ENCODE results near the gene CD9. TPM values are rescaled to one million over a fixed set of nuclear protein-coding genes. Genes with fewer than 3 reads are reported as not detected.

The CD9 gene
- total and polyA plus RNA-seq, 2 of the 8 experiments (the other 6 are each of a cell fraction or from before 2014, with no cell fraction given) = 168 to 319 TPM

DNA sequence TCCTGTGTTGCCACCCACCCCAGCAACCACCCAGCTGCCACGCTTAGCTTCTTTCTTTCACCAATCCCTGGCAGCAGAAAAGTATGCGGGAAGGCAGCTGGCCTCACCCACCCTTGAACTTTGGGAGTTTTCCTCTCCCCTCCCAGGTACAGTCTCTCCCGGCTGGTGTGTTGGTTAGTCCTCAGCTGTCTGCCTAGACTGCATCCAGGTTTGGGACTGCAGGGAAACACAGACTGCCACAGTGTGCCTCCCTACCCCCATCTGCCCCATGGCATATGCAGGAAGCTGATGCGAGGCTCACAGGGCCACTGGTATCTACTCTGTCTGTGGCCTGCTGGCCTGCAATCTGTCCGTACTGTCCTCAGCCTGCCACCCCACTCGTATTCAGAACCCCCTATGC, 2.1 kb downstream of the CD9 start:
- no peak overlapping the region for H3K27ac ChIP-seq (ENCODE audit: low read depth, low read length)
- H3K4me2 ChIP-seq (ENCODE audit: insufficient read depth in 1 of 2, low read depth in 2 of 2, low read length in 2 of 2) = peak overlapping the region; percentile 21 to 92; a peak in 2 of 4 replicates
- H3K27me3 ChIP-seq (replicated peaks in 1 of 4; ENCODE audit: control insufficient read depth in 3 of 4, extremely low read depth in 1 of 4, insufficient read depth in 3 of 4, low read length in 3 of 4) = peaks cover 0 to 10% (median 6%) of the 10 kb centered on the region in 4 experiments; a peak in 3 of 7 replicates
- H2BK15ac ChIP-seq (ENCODE audit: low read length) = no peak overlapping the region; the same call in 1 of the 2 replicates
- ChIA-PET CTCF (ENCODE audit: partially characterized antibody) (interaction anchor here (1.1 to 26.9 kb wide), 13 partner anchors 9 to 142 kb away, joined by 3 to 433 read pairs (median 7); no protein-coding TSS in a partner anchor), POLR2A (ENCODE audit: partially characterized antibody) (interaction anchor here (0.5 to 11.6 kb wide), 11 partner anchors 10 to 164 kb away, joined by 3 to 203 read pairs (median 4); no protein-coding TSS in a partner anchor)
- no peak overlapping the region for H4K5ac ChIP-seq (ENCODE audit: insufficient read length, low read depth, low read length)
- DNase-seq (ENCODE audit: low read depth in 1 of 2, low spot score in 2 of 2) (no peak), FAIRE-seq (no peak)
- H3K79me2 ChIP-seq (ENCODE audit: control insufficient read depth in 1 of 2, insufficient read depth in 2 of 2, low read length in 2 of 2) = peaks cover 7 to 48% of the 10 kb centered on the region in 2 experiments; a peak in 3 of 4 replicates
- no peak overlapping the region for H3K18ac ChIP-seq (ENCODE audit: extremely low read depth, low read length)
- peaks cover 16% of the 10 kb centered on the region; the same call in 1 of the 2 replicates for H3K79me1 ChIP-seq (ENCODE audit: low read depth, low read length)
- no peaks in the 10 kb centered on the region for H3K36me3 ChIP-seq (ENCODE audit: control insufficient read depth in 2 of 4, insufficient read depth in 4 of 4, low read length in 3 of 4)
- peaks cover 12% of the 10 kb centered on the region; the same call in 1 of the 2 replicates for H3K23me2 ChIP-seq (ENCODE audit: low read depth, low read length)
- H3K23ac ChIP-seq (ENCODE audit: insufficient read length) = no peak overlapping the region
- H4K91ac ChIP-seq (replicated peaks; ENCODE audit: insufficient read length, low read length) = no peak overlapping the region
- H2AFZ ChIP-seq (ENCODE audit: low read length) = no peak overlapping the region
- H4K20me1 ChIP-seq (replicated peaks in 1 of 2; ENCODE audit: control insufficient read depth in 1 of 2, insufficient read depth in 2 of 2, low read length in 2 of 2) = peaks cover 0 to 2% of the 10 kb centered on the region in 2 experiments
- H2BK120ac ChIP-seq (replicated peaks; ENCODE audit: low read depth, low read length) = no peak overlapping the region
- no peak overlapping the region for H3K4me3 ChIP-seq (ENCODE audit: extremely low read depth in 1 of 4, insufficient read depth in 2 of 4, low read depth in 3 of 4, low read length in 4 of 4)
- H3K4me1 ChIP-seq (replicated peaks in 1 of 4; ENCODE audit: control insufficient read depth in 3 of 4, insufficient read depth in 4 of 4, low read length in 3 of 4) = peaks cover 25 to 59% (median 43%) of the 10 kb centered on the region in 4 experiments
- no peak overlapping the region for H2AK5ac ChIP-seq (ENCODE audit: low read depth, low read length)
- no peak overlapping the region; a peak in 2 of 7 replicates for H3K9ac ChIP-seq (replicated peaks in 1 of 4; ENCODE audit: extremely low read depth in 1 of 4, low read depth in 3 of 4, low read length in 3 of 4)
- no peak overlapping the region for H3K56ac ChIP-seq (replicated peaks; ENCODE audit: insufficient read length, low read depth, low read length)
- H3K14ac ChIP-seq (ENCODE audit: insufficient read length) = no peak overlapping the region
- H4K8ac ChIP-seq (ENCODE audit: extremely low read depth, insufficient read depth, low read length) = no peak overlapping the region
- no peak overlapping the region for H2BK5ac ChIP-seq (ENCODE audit: low read depth, low read length)
- no peak overlapping the region for H2BK12ac ChIP-seq (ENCODE audit: low read depth, low read length)
- WGBS, 2 experiments (ENCODE audit: extremely low coverage in 1 of 2, insufficient coverage in 1 of 2, insufficient read length in 1 of 2, insufficient replicate concordance in 2 of 2, low coverage in 1 of 2, low lambda C conversion rate in 2 of 2, missing lambda C conversion rate in 1 of 2) = 83% methylated on average over 6 of the region's 6 CpGs; no CpG with 5 or more reads in 1 of the 2 experiments
- no peak overlapping the region for H2BK20ac ChIP-seq (ENCODE audit: low read length)
- no peak overlapping the region for H3K4ac ChIP-seq (replicated peaks; ENCODE audit: insufficient read length, low read depth, low read length)
- H3K9me3 ChIP-seq (ENCODE audit: insufficient read depth in 2 of 2, low read depth in 1 of 2, low read length in 1 of 2) = no peaks in the 10 kb centered on the region
- TF ChIP-seq EZH2 (IDR thresholded peaks at IDR 0.05; ENCODE audit: low read depth, low read length, severe bottlenecking) (no peak), CHD2 (IDR thresholded peaks at IDR 0.05; ENCODE audit: low read length) (no peak), SIN3A (conservative IDR thresholded peaks at IDR 0.05 in 1 of 2, IDR thresholded peaks at IDR 0.05 in 1 of 2; ENCODE audit: low read depth in 1 of 2, low read length in 2 of 2) (no peak), NANOG (IDR thresholded peaks at IDR 0.05; ENCODE audit: insufficient read depth, low read depth, low read length, poor library complexity, severe bottlenecking) (no peak), SUZ12 (IDR thresholded peaks at IDR 0.05; ENCODE audit: low read length) (no peak)

Data from H1 (cell line).